ENCODE measurements around the gene CREBL2.

Gene CREBL2

DNA sequence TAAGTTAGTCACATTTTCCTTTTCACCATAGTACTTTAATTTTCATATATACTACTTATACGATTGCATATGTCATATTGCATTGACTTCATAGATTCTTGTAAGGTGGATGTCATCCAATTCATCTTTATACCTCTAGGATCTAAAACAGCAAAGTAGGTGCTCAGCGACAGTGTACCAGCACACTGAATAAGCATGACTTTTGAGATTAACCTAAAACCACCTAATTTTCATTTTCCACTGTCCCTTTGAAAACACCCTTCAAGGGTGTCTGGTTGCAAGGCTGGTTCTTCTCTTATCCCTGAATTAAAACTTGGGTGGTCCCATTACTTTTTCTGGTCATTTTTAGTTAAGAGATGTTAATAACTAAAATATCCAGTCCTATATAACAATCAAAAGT, 79.9 kb downstream of the CREBL2 start:
- H3K9ac ChIP-seq (ENCODE audit: low read length): no peak overlapping the region
- H3K27me3 ChIP-seq (ENCODE audit: control insufficient read depth, insufficient read depth, low read length): no peaks in the 10 kb centered on the region
- no peak overlapping the region for H3K27ac ChIP-seq (ENCODE audit: low read depth, low read length)
- H3K4me1 ChIP-seq (ENCODE audit: control insufficient read depth, insufficient read depth, low read length): no peaks in the 10 kb centered on the region
- H3K36me3 ChIP-seq (ENCODE audit: control insufficient read depth, insufficient read depth, low read length): no peaks in the 10 kb centered on the region
- H3K4me3 ChIP-seq (ENCODE audit: low read length): no peak overlapping the region

GRCh38 chr12:12693111-12693671, 81.5 kb downstream of the CREBL2 start:
- Histone ChIP-seq H3K36me3 (ENCODE audit: control insufficient read depth, insufficient read depth, low read length) (no peaks in the 10 kb centered on the region), H3K27ac (ENCODE audit: low read depth, low read length) (no peak overlapping the region), H3K27me3 (ENCODE audit: control insufficient read depth, insufficient read depth, low read length) (no peaks in the 10 kb centered on the region), H3K4me3 (ENCODE audit: low read length) (no peak overlapping the region), H3K9ac (ENCODE audit: low read length) (no peak overlapping the region), H3K4me1 (ENCODE audit: control insufficient read depth, insufficient read depth, low read length) (no peaks in the 10 kb centered on the region)
